ENCODE results near the gene SOX1. TPM values are rescaled to one million over a fixed set of nuclear protein-coding genes. Genes with fewer than 3 reads are reported as not detected.

The SOX1 gene
- total and polyA plus RNA-seq, 12 donors: not detected

- H3K4me3 ChIP-seq: no peak overlapping the region
- ATAC-seq (no peak), DNase-seq (no peak)
- peaks cover 0 to 6% (median 0%) of the 10 kb centered on the region in 9 donors for H3K4me1 ChIP-seq
- no peak for TF ChIP-seq CTCF (IDR thresholded peaks at IDR 0.05)
- intact Hi-C loops (cut with DNase I): no loop called here
- H3K36me3 ChIP-seq: no peaks in the 10 kb centered on the region
- 41 to 46% methylated on average over 4 of the region's 4 CpGs for WGBS, 2 donors
- H3K27me3 ChIP-seq: peaks cover 19 to 93% (median 79%) of the 10 kb centered on the region in 7 donors
- H3K27ac ChIP-seq: no peak overlapping the region
- H3K9me3 ChIP-seq: peaks cover 0 to 17% (median 6%) of the 10 kb centered on the region in 11 donors
These were observed 12.1 kb downstream of the SOX1 start for GRCh38 chr13:112078879-112079531.

GRCh38 chr13:112079696-112080095 lies 12.7 kb downstream of the SOX1 start:
- Histone ChIP-seq H3K27me3 (peaks cover 12 to 86% (median 72%) of the 10 kb centered on the region in 7 donors), H3K27ac (no peak overlapping the region), H3K4me1 (peaks cover 0 to 6% (median 0%) of the 10 kb centered on the region in 9 donors), H3K9me3 (peaks cover 0 to 24% (median 12%) of the 10 kb centered on the region in 11 donors), H3K4me3 (no peak overlapping the region), H3K36me3 (no peaks in the 10 kb centered on the region)
- no peak for TF ChIP-seq CTCF (IDR thresholded peaks at IDR 0.05)
- ATAC-seq: peak in 5 of 8 donors; percentile 39 to 63 (median 51)
- no peak for DNase-seq
- intact Hi-C loops (cut with DNase I): no loop called here
- 35 to 49% methylated on average over 6 of the region's 6 CpGs for WGBS, 2 donors

- H3K9me3 ChIP-seq: peaks cover 0 to 36% (median 15%) of the 10 kb centered on the region in 11 donors
- peaks cover 0 to 6% (median 0%) of the 10 kb centered on the region in 9 donors for H3K4me1 ChIP-seq
- 88 to 94% methylated on average over 1 of the region's 1 CpG for WGBS, 2 donors
- peaks cover 0 to 78% (median 60%) of the 10 kb centered on the region in 7 donors for H3K27me3 ChIP-seq
- no peaks in the 10 kb centered on the region for H3K36me3 ChIP-seq
- ATAC-seq: no peak
- no peak for TF ChIP-seq CTCF (IDR thresholded peaks at IDR 0.05)
- DNase-seq: no peak
- intact Hi-C loops (cut with DNase I): no loop called here
- no peak overlapping the region for H3K27ac ChIP-seq
- no peak overlapping the region for H3K4me3 ChIP-seq
These were observed 17.0 kb downstream of the SOX1 start for GRCh38 chr13:112083971-112084370.

GRCh38 chr13:112092453-112092852 lies 25.5 kb downstream of the SOX1 start:
- 66 to 71% methylated on average over 4 of the region's 4 CpGs for WGBS, 2 donors
- TF ChIP-seq CTCF (IDR thresholded peaks at IDR 0.05): no peak
- DNase-seq (no peak), ATAC-seq (no peak)
- H3K4me3 ChIP-seq: no peak overlapping the region
- intact Hi-C loops (cut with DNase I): no loop called here
- no peaks in the 10 kb centered on the region for H3K9me3 ChIP-seq
- H3K27ac ChIP-seq: no peak overlapping the region
- H3K36me3 ChIP-seq: no peaks in the 10 kb centered on the region
- H3K4me1 ChIP-seq: no peaks in the 10 kb centered on the region
- H3K27me3 ChIP-seq: peaks cover 5 to 80% (median 63%) of the 10 kb centered on the region in 7 donors
